GM15510 (cell line): Measurements from ENCODE around the gene NOS1AP.

Experiments used
- POLR2A ChIP-seq: IDR thresholded peaks from 3 replicates; pipeline ENCODE4 v1.6.1; 2011; ENCODE audit warnings: borderline replicate concordance; ENCODE audit not compliant: insufficient read length; ENCODE audit errors: extremely low read depth

Gene NOS1AP

DNA sequence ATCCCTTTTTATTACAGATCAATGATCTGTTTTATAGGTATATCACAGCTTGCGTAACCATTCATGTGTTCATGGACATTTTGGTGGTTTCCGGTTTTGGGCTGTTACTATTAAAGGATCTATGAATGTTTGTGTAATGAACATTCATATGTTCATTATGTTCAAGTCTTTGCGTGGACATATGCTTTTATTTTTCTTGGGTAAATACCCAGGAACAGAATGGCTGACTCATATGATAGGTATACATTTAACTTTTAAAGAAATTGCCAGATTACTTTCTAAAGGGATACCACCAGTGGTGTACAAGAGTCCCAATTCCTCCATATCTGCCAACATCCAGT, 233.5 kb downstream of the NOS1AP start:
- TF ChIP-seq POLR2A: no peak

DNA sequence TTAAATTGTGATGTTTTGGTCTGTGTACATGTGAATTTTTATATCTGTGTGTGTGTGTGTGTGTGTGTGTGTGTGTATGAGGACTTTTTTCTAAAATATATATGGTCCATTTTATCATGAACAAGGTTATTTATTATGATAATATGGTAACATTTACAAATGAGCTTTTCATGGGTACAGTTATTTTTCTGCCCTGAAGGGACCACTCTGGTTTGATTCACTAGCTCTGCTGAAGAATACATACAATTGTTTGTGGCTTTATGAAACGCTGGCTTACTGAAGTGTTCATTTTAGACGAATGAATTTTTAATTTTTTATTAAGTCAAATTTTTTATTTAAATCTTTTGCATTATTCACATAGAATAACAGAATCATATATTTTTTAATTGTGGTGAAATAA, 235.2 kb downstream of the NOS1AP start:
- no peak for TF ChIP-seq POLR2A

DNA sequence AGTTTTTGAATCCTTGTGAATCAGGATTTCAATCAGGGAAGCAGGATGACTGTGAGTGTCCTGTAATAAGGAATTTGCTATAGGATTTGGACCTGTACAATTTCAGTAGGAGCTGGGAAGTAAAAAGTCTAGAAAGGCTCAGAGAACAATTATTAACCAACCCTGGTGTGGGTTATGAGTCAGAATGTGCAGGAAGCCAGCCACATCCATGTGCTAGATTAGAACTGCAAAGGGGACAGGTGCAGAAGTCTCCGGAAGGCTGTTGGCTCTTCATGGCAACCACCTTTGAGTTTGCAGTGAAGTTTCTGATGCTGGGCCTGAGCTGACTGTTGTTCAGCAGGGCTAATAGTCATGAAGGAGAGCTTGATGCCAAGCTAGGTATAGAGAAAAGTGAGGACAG, 236.5 kb downstream of the NOS1AP start:
- TF ChIP-seq POLR2A: no peak

DNA sequence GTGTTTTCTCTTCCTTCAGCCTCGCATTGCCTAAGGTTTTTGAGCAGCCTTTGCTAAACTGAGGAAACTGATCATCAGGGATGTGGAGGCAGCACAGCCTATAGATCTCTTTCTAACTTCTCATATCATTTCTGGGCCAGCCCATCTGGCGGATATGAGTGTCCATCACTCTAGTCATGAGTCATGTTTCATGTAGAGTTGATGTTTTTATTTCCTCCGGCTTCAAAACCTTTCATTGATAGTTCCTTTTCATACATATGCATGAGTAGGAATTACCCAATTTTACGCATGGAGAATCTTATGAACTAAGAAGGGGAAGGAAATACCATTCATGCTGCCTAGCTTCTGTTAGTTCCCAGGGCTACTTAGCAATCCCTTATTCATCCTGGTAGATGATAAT, 240.8 kb downstream of the NOS1AP start:
- no peak for TF ChIP-seq POLR2A

DNA sequence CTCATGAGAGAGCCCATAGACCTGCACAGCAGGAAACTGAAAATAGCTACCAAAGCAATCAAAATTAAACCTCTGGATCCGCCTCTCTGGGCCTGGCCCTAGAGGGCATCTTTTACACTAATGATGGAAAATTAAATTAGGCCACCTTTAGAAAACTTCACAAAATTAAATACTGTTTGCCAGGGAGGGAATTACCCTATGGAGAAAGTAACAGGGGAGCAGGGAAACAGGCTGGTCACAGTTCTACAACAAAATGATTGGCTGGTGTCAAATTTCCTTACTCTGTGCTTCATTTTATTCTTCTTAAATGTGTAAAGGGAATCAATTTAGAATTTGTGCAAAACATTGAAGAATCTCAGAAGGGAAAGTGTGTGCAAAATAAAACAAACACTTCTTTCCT, 244.7 kb downstream of the NOS1AP start:
- TF ChIP-seq POLR2A: no peak

DNA sequence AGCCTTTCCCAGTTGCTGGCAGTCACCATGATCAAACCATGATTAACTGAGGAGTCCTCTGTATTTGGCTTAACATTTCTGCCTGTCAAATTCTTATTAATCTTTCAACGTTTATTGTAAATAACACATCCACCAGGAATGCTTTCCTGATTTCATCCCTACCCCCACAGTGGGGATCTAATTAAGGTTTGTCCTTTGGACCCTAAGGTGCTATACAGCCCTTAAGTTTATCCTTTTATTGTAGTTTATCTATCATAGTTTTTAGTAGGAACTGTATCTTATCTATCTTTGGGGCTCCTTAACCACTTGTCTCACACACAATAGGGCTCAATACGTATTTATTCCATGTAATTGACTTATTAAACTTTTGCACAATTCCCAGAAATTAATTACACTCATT, 246.2 kb downstream of the NOS1AP start:
- no peak for TF ChIP-seq POLR2A

DNA sequence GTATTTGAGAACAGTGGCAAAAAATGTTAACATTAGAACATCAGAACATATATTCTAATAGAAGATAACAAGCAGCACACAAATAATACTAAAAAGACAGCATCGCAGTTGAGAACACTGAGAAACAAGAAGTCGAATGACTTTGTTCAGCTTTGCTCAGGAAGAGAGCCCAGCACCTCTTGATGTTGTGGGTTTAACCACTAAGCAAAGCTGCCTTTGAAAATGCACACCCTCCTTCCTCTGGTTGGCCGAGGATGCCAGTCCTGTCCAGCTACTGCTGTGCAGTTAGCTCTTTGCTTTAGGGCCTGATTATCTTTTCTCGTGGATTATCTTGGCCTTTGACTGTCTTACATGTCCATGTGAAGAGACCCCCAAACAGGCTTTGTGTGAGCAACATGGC, 246.7 kb downstream of the NOS1AP start:
- no peak for TF ChIP-seq POLR2A

DNA sequence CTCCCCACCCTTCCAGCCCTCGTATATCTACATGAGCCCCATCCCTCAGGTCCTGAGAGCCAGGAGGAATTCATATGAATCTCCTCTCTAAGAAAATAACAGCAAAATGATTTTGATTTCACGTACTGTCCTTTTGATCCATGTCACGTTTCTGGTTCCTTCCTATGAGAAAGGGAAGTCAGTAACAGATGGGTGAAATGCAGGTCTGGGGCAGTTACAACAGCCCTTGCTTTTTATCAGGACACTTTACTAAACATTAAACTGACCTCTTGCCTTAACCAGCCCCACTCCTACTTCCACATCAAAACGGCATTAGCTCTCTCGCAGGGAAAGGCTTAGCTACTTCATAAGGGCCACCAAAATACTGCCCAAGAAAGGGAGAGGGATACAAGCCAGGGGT, 248.1 kb downstream of the NOS1AP start:
- TF ChIP-seq POLR2A: no peak

DNA sequence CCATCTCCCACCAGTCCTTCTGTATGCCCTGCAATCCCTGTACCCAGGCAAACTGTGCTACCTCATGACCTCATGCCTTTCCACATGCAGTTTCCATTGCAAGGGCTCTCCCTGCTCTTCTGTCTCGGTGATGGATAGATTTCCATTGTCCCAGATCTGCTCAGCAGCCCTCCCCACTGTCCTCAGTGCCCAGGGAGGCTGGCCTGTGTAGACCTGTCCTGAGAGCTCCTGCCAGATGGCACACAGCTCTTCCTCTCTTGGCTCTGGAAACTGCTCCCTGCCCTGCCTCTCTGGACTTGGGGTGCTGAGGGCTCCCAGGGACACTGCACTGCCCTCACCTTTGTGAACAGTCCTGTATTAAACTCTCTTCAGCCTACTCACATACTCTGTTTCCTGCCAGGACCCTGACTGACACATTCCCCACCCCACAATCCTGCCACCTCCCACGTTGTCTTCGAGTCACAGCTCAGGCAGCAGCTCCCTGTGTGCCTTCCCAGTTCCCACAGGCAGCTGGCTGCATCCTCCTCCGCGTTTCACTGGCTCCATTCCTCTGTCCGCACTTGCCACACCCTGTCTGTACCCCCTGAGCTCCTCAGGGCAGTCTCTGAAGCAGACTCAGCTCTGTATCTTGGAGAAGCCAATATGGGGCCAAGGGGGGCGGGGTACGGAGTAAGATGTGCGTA, 250.1 kb downstream of the NOS1AP start:
- no peak for TF ChIP-seq POLR2A

DNA sequence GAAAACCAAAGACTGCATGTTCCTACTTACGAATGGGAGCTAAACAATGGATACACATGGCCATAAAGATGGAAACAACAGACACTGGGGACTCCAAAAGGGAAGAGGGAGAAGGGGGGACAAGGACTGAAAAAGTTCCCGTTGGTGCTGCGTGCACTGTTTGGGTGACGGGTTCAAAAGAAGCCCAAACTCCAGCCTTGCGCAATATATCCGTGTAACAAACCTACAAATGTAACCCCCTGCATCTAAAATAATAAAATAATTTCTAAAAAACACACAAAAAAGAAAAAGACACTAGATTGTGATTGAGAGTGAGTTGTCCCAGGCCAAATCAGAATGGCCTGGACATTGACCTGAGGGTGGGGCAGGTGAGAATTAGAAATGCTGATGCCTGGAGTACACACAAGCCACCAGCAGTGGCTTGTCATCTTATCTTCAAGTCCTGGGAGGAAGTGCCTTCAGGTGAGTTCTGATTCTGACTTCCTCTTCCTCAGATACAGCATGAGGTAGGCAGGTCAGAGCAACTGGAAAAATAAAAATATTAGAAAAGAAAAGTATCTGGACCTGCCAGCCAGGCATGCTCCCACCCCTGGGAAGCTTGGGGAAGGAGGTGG, 252.4 kb downstream of the NOS1AP start:
- TF ChIP-seq POLR2A: no peak

DNA sequence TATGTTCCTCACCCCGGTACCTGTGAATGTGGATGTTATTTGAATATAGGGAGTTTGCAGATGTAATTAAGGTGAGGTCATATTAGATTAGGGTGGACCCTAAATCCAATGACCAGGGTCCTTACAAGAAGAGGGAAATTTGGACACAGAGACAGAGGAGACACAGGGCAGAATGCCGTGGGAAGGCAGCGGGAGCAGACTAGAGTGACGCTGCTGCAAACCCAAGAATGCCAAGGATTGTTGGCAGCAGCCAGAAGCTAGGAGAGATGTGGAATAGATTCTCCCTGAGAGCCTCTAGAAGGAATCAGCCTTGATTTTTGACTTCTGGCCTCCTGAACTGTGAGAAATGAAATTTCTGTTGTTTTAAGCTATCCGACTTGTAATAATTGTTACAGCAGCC, 253.5 kb downstream of the NOS1AP start:
- TF ChIP-seq POLR2A: no peak

DNA sequence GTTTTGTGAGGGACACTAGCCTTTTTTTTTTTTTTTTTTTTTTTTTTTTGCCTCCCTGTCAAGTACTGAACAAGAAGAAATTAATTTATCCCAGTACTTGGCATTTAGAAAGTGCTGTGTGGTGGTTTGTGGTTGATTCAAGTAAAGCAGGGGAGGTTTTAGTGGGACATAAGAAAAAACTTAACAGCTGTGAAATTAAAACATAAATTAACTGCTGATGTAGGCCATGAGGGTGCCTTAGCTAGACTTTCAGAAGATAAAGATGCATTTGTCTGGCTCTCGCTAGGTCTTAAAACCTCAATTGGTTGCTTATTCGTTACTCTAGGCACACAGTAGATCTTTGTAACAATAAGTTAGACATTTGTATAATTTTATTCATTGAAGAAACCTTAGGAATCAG, 254.9 kb downstream of the NOS1AP start:
- TF ChIP-seq POLR2A: no peak

DNA sequence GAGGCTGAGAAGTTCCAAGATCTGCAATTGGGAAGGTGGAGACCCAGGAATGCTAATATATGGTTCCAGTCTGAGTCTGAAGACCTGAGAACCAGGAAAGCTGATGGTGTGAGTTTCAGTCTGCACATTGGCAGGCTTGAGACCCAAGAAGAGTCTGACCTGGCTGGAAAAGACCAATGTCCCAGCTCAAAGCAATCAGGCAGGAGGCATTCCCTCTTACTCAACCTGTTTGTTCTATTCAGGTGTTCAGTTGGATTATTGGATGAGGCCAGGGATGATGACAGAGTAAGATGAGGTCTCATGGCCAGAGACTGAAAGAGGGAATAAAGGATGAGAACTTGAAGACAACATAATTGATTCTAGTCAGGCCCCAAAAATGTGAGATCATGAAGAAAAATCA, 257.1 kb downstream of the NOS1AP start:
- no peak for TF ChIP-seq POLR2A

DNA sequence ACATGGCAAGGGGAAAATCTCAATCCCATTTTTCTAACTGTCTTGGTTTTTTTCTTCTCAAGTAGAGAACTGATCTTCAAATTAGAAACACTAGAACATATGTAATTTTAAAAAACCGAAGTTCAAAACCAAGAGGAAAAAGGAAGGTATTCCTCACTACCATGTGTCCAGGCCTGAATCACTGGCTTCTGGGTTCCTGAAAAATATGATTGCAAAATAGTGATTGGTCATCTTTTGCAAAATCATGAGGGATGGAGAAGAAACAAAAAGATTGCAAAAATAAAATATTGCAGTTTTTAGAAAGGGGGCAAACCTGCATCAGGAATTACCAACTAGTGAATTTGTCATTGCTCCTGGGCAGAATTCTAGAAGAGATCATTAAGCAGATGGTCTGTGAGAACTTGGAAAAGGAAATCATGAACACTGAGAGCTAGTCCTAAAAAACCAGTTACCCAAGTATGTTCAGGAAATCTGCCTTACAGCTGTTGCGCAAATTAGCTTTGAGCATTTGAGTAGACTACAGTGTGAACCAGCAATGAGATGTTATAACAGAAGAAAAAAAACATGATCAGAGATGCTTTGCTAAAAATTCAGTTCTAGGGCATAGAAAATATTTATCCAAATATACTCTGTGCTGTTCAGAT, 257.8 kb downstream of the NOS1AP start:
- TF ChIP-seq POLR2A: no peak

DNA sequence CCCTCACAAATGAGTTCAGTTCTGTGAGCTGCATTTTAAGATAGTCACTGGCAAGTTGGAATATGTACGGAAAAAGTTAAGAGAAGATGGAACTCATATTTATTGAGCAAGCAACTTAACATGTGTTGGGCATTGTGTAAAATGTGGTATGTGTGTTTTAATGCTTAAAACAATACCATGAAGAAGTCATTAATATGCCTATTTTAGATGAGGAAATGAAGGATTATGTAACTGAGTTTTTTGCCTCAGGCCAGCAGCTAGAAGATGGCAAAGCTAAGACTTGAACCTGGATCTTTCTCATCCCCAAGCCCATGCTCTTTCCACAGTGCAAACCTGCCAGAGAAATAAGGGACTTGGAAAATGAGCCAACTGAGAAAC, 258.3 kb downstream of the NOS1AP start:
- no peak for TF ChIP-seq POLR2A

DNA sequence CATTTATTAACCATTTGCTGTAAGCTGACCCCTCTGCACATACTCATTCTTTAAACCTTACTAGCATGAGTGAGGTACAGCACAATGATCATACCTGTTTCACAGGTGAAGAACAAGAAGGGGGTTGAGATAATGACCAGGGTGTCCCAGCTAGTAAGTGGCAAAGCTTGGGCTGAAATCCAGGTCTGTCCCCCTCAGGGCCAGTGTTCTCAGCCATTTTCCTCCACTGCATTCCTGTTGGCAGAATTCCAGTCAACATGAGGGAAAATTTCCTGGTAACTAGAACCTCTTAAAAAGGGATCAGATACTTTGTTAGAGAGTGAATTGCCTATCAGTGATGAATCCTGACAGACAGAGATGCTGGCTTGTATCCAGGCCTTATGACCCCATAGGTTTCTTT, 259.0 kb downstream of the NOS1AP start:
- no peak for TF ChIP-seq POLR2A

DNA sequence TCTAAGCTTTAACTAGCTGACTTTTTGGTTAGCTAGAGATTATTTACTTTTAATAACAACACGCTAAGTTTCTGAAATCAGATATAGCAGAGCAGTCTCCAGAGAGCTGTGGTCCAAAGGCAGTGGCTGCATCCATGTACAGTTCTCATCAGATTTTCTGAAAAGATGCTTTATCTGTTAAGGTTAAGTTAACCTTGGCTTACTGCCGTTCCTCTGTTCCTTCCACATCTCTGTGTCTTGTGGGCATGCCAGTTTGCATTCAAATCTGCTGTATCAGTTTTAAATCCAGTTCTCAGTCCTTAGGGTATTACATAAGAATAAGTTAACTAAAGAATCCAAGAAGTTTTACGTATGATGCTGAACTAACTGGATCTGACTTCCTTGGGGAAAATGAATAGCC, 260.3 kb downstream of the NOS1AP start:
- no peak for TF ChIP-seq POLR2A

DNA sequence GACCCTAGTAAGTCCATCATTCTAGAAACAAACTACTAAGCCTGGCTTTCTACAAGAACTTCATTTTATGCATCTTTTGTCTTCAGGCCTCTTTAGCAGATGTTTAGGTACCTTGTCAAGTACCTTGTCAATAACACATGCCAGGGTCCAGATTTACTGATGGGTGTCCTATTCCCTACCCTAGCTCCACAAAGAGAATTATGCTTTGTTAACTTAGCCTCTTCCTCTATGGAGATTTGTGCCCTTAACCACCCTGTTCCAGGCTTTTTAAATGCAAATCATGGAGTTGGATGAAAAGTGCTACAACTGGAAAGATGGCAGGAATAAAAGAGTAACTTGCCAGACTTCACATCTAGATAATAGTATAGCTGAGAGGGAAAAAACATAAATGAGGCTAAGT, 264.5 kb downstream of the NOS1AP start:
- TF ChIP-seq POLR2A: no peak

DNA sequence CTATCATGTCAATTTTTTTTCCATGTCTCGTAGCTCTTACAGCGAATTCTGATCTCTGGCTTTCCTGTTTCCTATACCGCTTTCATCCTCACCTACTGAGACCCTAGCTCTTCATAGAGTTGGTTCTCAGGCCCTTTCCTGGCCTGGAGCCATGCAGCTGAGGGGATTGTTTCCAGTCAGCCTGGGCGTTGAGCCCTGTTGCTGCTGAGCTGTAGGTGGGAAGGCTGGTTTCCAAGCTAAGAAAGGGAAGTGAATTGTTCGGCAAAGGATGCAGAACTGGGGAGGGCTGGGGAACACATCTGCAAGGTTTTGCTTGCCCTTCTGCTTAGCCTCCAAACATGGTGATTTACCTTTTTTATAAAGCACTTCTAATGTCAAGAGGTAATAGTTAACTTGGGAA, 265.6 kb downstream of the NOS1AP start:
- TF ChIP-seq POLR2A: no peak
